ENCODE measurements around the gene FADS6. TPM values are rescaled to one million over a fixed set of nuclear protein-coding genes. Genes with fewer than 3 reads are reported as not detected.

Gene FADS6
- total RNA-seq, 1 experiment from 2014 or later = 1.2 TPM

DNA sequence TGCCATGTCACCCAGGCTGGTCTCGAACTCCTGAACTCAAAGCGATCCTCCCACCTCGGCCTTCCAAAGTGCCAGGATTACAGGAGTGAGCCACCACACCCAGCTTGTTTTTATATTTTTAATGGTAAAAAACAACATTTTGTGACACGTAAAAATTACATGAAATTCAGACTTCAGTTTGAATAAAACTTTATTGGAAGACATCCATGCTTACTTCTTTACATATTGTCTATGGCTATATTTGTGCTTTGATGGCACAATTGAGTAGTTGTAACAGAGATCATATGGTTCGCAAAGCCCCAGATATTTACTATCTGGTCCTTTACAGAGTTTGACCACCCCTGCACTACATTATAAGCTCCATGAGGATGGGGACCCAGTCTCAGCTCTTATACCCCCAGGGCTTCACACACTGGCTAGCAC is 18.8 kb downstream of the FADS6 start:
- H3K14ac ChIP-seq (ENCODE audit: insufficient read depth, low read length) = no peak overlapping the region
- no peaks in the 10 kb centered on the region for H3K79me1 ChIP-seq (ENCODE audit: insufficient read depth, low read depth, low read length, poor library complexity, severe bottlenecking)
- H3K23me2 ChIP-seq (ENCODE audit: insufficient read length, low read depth, low read length, poor library complexity, severe bottlenecking) = peaks cover 12% of the 10 kb centered on the region
- H3K4me2 ChIP-seq (ENCODE audit: insufficient read depth, insufficient read length, low read length) = no peak overlapping the region
- no peak overlapping the region for H2BK12ac ChIP-seq (ENCODE audit: insufficient read length, low read depth, low read length)
- peaks cover 11% of the 10 kb centered on the region for H3K27me3 Mint-ChIP-seq (ENCODE audit: low read depth)
- no peak overlapping the region for H4K5ac ChIP-seq (ENCODE audit: insufficient read length, low read depth, low read length)
- no peak overlapping the region for H2BK120ac ChIP-seq (ENCODE audit: low read depth, low read length, poor library complexity, severe bottlenecking)
- H3K9ac ChIP-seq (ENCODE audit: extremely low read depth, insufficient read length, low read length) = no peak overlapping the region
- H4K20me1 ChIP-seq (ENCODE audit: control insufficient read depth, insufficient read depth, insufficient read length) = no peaks in the 10 kb centered on the region
- H3K79me2 ChIP-seq (ENCODE audit: insufficient read depth, low read length) = no peaks in the 10 kb centered on the region
- H3K23ac ChIP-seq (ENCODE audit: insufficient read length, low read depth, low read length) = no peak overlapping the region
- 0 out of 2 replicates have a peak, but pooled peaks cover 2% of the 10 kb centered on the region for H3K4me1 ChIP-seq (ENCODE audit: insufficient read depth, low read length)
- DNase-seq = no peak
- H3K36me3 Mint-ChIP-seq (ENCODE audit: insufficient read depth in 1 of 3, low read depth in 3 of 3) = peaks cover 0 to 13% (median 9%) of the 10 kb centered on the region in 3 experiments; a peak in 4 of 7 replicates
- H3K4me3 Mint-ChIP-seq = no peak overlapping the region
- H3K4me1 Mint-ChIP-seq = peaks cover 26 to 37% of the 10 kb centered on the region in 2 experiments
- no peak overlapping the region for H3T11ph ChIP-seq (ENCODE audit: low read length)
- H2AK5ac ChIP-seq (ENCODE audit: insufficient read length, low read length) = no peak overlapping the region
- TF ChIP-seq CTCF (conservative IDR thresholded peaks at IDR 0.05) = no peak
- H2AFZ ChIP-seq (ENCODE audit: low read length) = no peak overlapping the region
- no peak overlapping the region for H3K18ac ChIP-seq (ENCODE audit: insufficient read length, low read depth, low read length)
- H3K27me3 ChIP-seq (ENCODE audit: insufficient read depth, low read length) = no peaks in the 10 kb centered on the region
- no CpG with 5 or more reads among the region's 5 CpGs for WGBS (ENCODE audit: extremely low coverage, insufficient read length, low lambda C conversion rate)
- H4K91ac ChIP-seq (ENCODE audit: insufficient read length, low read depth, low read length) = no peak overlapping the region
- H2BK20ac ChIP-seq (ENCODE audit: low read depth, low read length, poor library complexity, severe bottlenecking) = no peak overlapping the region
- no peak overlapping the region for H3K4ac ChIP-seq (ENCODE audit: low read depth, low read length)
- no peak overlapping the region for H4K8ac ChIP-seq (replicated peaks; ENCODE audit: insufficient read length, low read depth, low read length)
- no peaks in the 10 kb centered on the region for H3K9me3 ChIP-seq (ENCODE audit: control insufficient read depth, low read depth, low read length)
- H2BK5ac ChIP-seq (ENCODE audit: insufficient read length, low read length) = no peak overlapping the region
- H3K9me3 Mint-ChIP-seq = no peaks in the 10 kb centered on the region
- H2BK15ac ChIP-seq (ENCODE audit: low read depth, low read length) = no peak overlapping the region
- H3K27ac ChIP-seq (ENCODE audit: insufficient read length, low read depth, low read length) = no peak overlapping the region
- no peak overlapping the region for H3K56ac ChIP-seq (ENCODE audit: insufficient read length, low read depth, low read length)
- no peak overlapping the region for H3K27ac Mint-ChIP-seq
